Measurements from ENCODE around the gene AGBL2. TPM values are rescaled to one million over a fixed set of nuclear protein-coding genes. Genes with fewer than 3 reads are reported as not detected.

Gene AGBL2
- total and polyA plus RNA-seq, 2 donors (not counting 3 experiments of a cell fraction or from before 2014, with no cell fraction given), result 0.08 to 0.86 TPM

- TF ChIP-seq MYC (IDR thresholded peaks at IDR 0.05; ENCODE audit: low read depth, low read length) (no peak), JUN (IDR thresholded peaks at IDR 0.05; ENCODE audit: borderline replicate concordance, insufficient read depth, insufficient read length, low read depth) (no peak), EZH2 (IDR thresholded peaks at IDR 0.05; ENCODE audit: borderline replicate concordance, low read depth, low read length, severe bottlenecking) (no peak), GATA2 (IDR thresholded peaks at IDR 0.05; ENCODE audit: insufficient read depth, insufficient read length, low read depth, low read length) (no peak), POLR2AphosphoS5 (IDR thresholded peaks at IDR 0.05; ENCODE audit: insufficient read depth, low read depth, low read length) (no peak), FOS (IDR thresholded peaks at IDR 0.05; ENCODE audit: borderline replicate concordance, insufficient read depth, low read length) (no peak), POLR2A (IDR thresholded peaks at IDR 0.05; ENCODE audit: low read depth, low read length) (no peak), MAX (IDR thresholded peaks at IDR 0.05; ENCODE audit: insufficient read depth, insufficient read length) (no peak), CTCF (IDR thresholded peaks at IDR 0.05; ENCODE audit: extremely low read depth in 1 of 2, insufficient read depth in 1 of 2, low read depth in 1 of 2, low read length in 2 of 2) (no peak)
- no peak overlapping the region for H3K4me2 ChIP-seq (ENCODE audit: insufficient read depth, low read length)
- DNase-seq (ENCODE audit: low read depth, low spot score) (no peak), FAIRE-seq (no peak)
- no peak overlapping the region for H3K27ac ChIP-seq (ENCODE audit: insufficient read depth, low read depth, low read length)
- no peaks in the 10 kb centered on the region for H3K4me1 ChIP-seq (ENCODE audit: control insufficient read depth, extremely low read depth, insufficient read depth, low read length)
- BruUV-seq (replicated peaks), result no TSS peak
- H3K9me3 ChIP-seq (replicated peaks; ENCODE audit: control insufficient read depth, insufficient read depth, low read length), result no peaks in the 10 kb centered on the region
- no peak overlapping the region for H3K9ac ChIP-seq (replicated peaks; ENCODE audit: extremely low read depth, insufficient read depth, low read length)
- CTCF ChIA-PET, result no interaction called here
- peaks cover 2 to 3% of the 10 kb centered on the region in 2 experiments for H3K27me3 ChIP-seq (ENCODE audit: control insufficient read depth in 2 of 2, insufficient read depth in 2 of 2, low read length in 2 of 2)
- H3K9me1 ChIP-seq (replicated peaks; ENCODE audit: control insufficient read depth, extremely low read depth, insufficient read depth, low read length), result no peaks in the 10 kb centered on the region
- H3K4me3 ChIP-seq (replicated peaks in 1 of 3; ENCODE audit: insufficient read depth in 1 of 3, low read depth in 1 of 3, low read length in 3 of 3), result no peak overlapping the region
- dilution Hi-C loops (cut with MboI; ENCODE audit: extremely low pct_ligation_motif_present, low sequenced_read_pairs) (no loop called here), intact Hi-C loops (cut with micrococcal nuclease) (no loop called here)
- H2AFZ ChIP-seq (ENCODE audit: low read depth, low read length), result no peak overlapping the region
- no peaks in the 10 kb centered on the region for H3K79me2 ChIP-seq (ENCODE audit: control insufficient read depth, insufficient read depth, low read length)
- H3K36me3 ChIP-seq (ENCODE audit: control insufficient read depth in 2 of 2, extremely low read depth in 1 of 2, insufficient read depth in 2 of 2, low read length in 2 of 2), result no peaks in the 10 kb centered on the region
- no peaks in the 10 kb centered on the region for H4K20me1 ChIP-seq (replicated peaks; ENCODE audit: control insufficient read depth, extremely low read depth, insufficient read depth, low read length)
- POLR2A ChIA-PET, result interaction anchor here (0.5 to 0.6 kb wide), 2 partner anchors 25 to 85 kb away, joined by 4 to 7 read pairs; no protein-coding TSS in a partner anchor
These were observed 53.9 kb downstream of the AGBL2 start for GRCh38 chr11:47661245-47661644.
